Stimulated activated CD4-positive, alpha-beta T cell treated with anti-CD3 and anti-CD28 coated beads, Interleukin-1b, Interleukin-23, amount 100 ng/mL, for 48 hours (primary cell): Measurements from ENCODE around the gene IFRD2.
A peak's percentile ranks its signal among the peaks of the same experiment; 100 is the strongest.
"Not testable (repeated sequence)": the region's sequence is repeated elsewhere in the genome, so short reads cannot be mapped to it uniquely, and the experiment has no call there.

Experiments
- DNase-seq: peaks from one replicate; pipeline ENCODE4 v3.0.0-alpha.2; 2020

The IFRD2 gene

DNA sequence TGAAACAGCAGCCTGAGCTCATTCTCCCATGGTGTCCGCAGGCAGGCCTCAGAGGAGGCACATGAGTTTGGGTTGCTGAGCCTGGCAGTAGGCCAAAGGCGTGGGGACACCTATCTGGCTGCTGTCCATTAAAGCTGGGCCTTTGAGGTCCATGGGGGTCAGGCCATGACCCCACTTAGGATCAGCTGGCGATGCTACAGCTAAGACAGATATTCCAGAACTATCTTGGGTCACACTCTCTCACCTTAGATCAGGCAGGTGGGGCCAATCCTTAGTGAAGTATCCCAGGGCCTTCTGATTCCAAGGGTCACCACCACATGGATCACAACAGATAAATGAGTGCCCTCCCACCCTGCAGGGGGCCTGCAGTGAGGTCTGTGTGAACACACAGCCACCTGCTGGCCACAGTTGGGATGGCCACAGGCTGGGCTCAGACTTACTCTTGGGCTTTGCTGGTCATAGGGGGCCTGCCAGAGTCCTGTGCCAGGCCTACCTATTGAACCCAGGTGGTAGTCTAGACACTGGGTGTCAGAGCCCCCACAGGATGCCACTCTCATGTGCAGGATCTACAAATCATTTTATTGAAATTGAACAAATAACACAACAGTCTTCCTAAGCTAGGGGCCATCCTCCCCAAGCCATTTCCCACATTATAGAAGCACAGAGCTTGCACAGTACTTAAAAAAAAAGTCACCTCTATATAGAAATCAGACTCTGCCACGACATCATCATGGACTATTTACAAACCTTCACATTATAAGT, 32.3 kb upstream of the IFRD2 start:
- peak; percentile 54 for DNase-seq

DNA sequence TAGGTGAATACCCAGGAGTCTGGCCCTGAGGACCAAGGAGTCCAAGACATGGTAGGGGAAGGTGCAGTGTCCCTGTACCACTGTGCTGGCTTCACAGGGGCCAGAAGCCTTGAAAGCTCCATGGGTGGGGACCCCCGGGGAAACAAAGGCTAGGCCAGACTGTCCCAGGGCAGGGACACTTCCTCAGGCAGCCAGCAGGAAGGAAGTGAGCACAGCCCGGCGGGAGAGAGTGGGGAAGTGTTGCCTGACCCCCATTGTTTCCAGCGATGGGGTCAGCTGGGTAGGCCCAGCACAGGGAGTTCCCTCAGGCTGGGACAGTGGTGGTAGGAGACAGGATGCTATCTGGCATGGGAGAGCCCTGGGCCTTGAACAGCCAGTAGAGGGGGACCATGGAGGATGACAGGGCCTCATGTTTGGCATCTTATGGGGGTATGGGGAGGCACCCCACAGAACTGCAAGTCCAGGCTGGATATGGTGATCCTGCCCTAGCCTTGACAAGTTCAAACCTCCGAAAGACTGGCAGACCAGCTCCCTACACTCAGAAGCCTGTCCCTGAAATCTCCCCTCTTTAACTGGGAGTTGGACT, 31.5 kb upstream of the IFRD2 start:
- no peak for DNase-seq

DNA sequence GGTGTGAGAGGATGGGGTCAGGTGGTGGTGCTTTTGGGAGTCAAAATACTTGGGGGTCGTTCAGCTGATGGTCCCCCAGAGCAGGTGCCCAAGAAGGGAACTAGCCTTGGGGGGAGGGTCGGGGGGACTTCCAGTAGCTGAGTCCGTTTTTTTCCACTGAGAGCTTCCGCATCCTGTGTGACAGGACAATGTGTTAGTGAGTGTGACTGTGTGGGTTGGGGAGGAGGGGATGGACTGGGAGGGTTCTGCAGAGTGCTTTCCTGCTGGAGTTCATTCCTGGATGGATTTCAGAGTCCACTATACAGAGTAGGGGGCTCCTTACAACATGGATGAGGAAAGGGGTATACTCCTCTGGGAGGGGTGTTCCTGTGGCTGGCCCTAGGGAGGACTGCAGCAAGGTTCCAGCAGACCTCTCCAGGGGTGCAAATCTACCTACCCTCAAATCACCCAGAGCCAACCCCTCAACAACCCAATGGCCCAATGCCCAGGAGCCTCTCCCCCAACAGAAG, 30.9 kb upstream of the IFRD2 start:
- DNase-seq, result no peak

DNA sequence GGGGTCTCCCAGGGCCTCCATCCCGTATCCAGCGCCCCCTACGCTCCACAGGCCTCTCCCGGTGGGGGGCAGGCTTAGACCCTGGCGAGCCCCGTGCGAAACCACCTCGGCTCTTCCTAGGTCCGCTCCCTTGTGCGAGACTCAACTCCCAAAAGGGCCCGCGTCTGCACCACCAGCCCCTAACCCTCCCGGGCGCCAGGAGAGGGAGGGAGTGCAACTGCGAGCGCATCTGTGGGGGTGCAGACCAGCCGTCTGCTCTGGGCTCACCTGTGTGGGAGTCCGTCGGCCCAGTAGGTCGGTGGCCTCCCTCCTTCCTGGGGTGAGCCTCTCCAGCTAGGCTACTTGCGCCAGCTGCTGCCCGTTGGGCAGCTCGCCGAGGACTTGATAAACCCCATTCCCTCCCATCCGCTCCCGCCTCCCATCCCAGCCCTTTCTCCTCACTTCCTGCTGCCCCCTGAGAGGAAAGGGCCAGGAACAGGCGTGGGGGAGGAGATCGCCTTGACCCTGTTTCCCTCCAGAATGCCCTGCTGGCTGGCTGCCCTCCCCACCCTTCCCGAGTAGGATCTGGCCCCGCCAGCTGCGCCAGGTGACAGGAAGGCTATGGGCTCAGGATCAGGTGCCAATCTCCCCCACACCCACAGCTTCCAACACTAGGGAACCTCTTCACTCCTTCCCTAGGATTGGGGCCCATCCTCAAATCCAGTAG, 30.3 kb upstream of the IFRD2 start, which contains the start of gene HYAL2:
Gene HYAL2, minus strand, starts transcription at position 360 of the 706 bp plus-strand sequence. CDS start 2,256 bp downstream, outside the sequence.
- DNase-seq, result no peak

DNA sequence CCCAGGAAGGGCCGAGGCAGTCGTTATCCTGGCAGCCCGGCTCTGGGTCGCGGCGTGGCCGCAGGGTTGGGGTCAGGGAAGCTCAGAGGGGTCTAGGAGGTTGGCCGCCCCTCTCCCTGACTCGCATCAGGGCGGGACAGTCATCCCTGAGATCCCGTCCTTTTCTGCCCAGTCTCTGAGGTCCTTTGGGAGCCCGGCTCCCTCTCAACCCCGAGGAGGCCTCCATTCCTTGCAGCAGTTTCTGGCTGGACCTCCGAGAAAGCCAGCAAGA, 29.8 kb upstream of the IFRD2 start:
- no peak for DNase-seq

DNA sequence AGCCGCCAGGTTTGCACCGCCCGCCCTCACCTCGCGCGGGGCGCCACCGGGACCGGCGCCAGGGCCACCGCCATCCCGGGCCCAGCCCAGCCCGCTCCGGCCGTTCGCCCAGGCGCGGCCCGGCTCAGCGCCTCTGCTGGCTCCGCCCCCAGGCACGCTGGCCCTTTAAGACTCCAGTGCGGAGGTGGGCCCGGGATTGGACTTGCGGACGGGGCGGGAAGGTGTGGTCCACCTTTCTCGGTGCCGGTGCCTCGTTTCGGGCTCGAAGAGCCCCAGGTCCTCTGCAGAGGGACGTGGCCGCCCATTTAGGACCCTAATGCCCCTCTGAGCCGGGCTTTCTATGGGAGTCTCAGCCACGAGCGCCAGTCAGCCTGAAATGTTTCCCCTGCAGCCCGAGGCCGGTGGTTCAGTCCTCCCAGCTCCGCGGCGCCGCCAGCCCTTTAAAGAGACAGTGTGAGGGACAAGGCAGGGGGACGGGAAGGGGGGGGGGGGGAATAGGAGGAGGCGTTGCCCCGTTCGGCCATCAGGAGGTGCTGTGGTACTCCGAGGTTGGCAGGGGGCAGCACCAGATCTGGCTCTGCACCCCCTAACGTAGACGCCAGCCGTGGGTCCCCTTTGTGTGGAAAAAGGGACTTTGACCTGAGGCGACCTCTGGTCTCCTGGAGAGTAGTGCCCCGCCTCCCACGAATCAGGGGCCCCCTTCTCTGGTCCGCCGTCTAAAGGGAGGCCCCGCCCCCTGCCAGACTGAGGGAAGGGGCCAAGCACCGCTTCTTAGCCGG, 29.3 kb upstream of the IFRD2 start:
- peak; percentile 82 for DNase-seq

DNA sequence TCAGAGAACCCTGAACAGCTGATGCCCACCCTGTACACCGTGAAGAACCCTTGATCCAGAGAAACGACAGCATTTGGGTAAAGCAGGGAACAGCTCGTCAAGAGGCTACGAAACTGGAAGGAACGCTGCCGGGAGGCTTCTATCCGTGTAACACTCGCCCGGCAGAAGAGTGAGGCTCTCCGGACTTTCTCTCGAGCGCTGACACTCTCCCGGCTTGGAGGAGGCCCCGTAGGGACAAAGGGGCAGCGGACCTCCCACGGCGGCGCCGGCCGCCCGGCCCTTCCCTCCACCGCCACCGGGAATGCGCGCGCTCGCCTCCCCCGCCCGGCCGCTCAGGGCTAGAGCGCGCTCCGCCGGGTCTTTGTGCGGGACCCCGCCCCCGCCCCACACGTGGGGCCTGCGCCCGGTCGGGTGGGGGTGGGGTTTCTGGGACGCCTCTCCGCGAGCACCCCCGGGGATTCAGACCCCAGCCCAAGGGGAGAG, 28.7 kb upstream of the IFRD2 start:
- DNase-seq, result peak; percentile 42

DNA sequence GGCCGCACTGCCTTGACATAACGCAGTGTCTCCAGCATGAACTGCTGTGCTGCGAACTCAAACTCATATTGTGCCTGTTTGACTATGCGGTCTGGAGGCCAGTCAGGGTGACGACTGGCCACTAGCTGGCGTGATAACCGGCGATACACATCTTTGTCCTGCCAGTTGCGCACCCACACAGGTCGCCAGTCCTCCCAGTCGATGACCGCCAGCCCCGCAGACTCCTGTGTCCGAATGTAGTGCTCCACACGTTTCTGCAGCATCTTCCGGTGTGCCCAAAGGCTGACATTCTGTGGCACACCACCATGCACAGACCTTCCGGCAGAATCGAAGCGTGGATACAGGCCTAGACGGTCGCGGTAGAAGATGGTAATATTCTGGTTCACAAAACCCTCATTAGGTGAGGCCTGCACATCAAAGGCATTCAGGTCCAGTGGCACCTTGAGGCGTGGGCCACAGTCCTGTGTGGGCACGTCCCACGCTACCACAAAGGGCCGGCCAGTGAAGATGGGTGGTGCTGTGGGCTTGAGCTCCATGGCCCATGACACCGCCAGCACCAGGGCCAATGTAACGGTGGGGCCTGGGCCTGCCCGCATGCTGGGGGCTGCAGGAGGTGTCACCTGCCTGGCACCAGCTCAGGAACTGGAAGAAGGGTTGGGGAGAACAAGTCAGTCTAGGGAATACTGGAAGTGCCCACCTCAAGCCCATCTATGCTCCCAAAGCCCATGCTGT, 27.8 kb upstream of the IFRD2 start:
- no peak for DNase-seq

DNA sequence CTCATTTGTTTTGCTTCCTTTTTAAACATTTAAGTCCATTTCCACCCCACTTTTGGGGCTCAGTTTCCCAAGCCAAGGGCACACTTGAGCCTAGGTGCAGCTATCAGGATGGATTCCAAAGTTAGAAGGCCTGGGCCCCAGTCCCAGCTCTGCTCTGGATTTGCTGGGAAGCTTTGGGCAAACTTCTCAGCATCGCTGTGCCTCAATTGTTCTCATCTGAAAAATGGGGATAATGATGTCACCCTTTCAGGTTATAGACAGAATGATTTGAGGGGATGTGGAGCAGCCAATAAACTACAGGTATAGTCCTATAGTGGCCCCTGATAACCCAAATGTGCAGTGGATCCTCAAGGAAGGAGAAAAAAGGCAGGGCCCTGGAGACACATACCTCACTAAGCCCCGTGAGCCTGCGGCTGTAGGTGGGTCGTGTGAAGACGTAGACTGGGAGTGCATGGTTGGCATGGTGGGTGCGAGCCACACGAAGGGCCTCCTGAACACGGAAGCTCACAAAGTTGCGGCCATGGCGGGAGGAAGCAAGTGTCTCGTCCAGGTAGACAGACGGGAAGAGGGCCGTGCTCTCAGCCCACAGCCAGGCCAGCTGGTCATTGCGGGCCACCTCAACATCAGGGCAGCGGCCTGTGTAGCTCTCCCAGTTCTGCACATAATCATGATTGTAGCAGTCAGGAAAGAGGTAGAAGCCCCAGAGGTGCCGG, 27.1 kb upstream of the IFRD2 start:
- DNase-seq, result no peak

DNA sequence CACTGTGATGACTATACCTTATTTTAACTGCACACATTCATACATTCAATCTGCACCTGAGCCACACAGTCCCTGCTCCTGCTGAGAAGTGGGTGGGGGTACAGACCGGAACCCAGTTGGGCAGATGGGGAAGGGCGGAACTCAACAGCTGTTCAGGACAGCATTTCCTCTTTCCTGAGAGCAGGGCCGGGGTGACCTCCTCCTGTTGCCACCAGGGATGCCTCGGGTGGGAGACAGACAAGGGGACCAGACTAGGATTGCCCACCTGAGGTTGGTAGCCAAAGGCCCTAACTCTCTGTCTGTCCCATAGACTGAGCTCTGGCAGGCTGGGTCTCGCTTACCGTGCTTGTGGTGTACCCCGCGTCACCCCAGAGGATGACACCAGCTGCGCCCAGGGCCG, 26.4 kb upstream of the IFRD2 start:
- DNase-seq, result no peak

DNA sequence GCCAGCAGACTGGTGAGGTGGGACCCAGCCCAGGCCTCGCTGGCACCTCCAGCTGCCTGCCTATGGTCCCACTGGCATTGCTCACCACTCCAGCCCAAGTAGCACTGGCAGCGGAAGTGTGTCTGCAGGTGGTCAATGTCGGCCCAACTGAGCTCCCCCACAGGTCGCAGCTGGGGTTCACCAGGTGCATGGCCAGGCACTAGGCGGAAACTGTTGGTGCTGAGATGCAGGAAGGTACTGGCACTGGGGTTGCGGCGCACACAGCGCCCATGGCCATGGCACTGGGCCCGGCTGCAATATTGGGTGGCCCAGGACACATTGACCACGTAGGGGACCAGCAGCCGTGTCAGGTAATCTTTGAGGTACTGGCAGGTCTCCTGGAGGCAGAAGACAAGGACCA, 25.9 kb upstream of the IFRD2 start:
- DNase-seq, result no peak

DNA sequence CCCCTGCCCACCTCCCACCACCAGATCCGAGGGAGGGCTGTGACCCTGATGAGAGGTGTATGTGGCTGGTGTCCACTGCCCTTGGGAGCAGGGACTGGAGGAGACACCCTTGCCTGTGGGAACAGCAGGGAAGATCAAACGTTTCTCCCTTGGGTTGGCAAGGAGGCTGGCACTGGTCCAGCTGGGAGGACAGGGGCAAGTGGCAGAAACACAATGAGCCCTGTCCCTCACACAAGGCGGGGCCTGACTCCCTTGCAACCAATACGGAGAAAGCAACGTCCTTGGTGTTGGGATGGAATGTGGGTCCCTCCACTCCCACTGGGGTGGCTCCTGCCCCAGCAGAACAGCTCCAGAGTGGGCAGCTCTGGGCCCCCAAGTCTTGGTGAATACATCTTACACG, 25.1 kb upstream of the IFRD2 start:
- DNase-seq, result no peak

DNA sequence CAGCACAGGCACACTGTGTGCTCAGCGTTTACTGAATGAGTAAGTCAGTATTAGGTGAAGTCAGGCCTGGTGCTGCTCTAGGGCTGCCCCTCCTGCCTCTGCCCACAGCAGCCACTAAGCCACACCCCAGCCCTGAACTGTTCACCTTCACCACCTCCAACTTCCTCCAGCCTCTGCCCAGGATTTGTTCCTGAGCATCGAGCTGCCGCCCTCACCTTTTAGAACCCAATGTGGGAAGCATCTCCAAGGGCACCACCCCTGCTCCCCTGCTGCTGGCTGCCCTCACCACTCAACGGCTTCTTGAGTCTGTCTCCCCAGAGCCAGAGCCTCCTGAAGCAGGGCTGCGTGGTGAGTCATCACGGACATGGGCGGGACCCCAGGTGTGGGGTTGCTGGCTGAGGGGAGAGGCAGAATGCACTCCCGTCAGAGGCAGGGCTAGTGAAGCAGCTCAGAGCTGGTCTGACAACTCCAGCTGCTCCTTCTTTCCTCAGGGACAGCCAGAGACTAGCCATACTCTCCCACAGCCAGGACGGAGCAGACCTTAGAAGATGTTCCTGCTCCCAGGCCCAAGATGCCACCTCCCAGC, 24.5 kb upstream of the IFRD2 start:
- peak; percentile 46 for DNase-seq

DNA sequence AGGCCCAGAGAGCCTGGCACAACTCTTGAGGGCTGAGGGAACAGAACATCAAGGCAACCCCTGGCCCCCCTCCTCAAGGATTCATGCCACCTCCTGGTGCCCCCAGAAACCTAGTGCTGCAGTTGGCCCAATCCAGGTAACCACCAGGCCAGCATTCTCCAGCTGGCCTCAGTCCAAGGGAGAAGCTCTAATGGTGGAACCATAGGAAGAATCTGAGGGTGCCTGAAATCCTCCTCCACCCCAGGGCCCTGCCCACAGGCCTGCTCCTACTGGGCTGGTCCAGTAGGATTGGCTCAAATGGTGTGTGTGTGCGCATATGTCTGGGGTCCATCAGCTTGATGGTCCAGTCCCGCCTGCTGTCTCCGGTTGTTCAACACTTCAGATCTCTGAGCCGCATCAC, 22.6 kb upstream of the IFRD2 start:
- no peak for DNase-seq

DNA sequence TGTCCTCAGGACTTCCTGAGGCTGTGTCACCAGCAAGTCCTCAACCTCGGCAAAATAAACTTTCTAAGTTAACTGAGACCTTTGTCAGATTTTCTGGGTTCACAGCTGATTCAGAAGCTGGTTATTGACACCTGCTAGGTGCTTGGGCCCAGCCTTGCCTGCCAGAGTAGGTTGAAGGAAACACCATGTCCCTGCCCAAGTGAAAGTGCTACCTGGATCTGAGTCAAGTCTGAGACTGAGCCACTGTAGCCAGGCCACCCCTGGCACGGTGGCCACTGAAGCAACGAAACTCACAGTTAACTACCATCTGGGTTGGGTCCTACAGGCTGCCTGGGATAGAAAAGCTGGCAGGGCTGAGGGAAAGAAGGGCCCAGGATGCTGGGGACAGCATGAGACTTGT, 22.1 kb upstream of the IFRD2 start:
- DNase-seq, result no peak

DNA sequence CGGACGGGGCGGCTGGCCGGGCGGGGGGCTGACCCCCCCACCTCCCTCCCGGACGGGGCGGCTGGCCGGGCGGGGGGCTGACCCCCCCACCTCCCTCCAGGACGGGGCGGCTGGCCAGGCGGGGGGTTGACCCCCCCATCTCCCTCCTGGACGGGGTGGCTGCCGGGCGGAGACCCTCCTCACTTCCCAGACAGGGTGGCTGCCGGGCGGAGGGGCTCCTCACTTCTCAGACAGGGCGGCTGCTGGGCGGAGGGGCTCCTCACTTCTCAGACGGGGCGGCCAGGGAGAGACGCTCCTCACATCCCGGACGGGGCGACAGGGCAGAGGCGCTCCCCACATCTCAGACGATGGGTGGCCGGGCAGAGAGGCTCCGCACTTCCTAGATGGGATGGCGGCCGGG, 19.8 kb upstream of the IFRD2 start:
- not testable (repeated sequence) for DNase-seq

DNA sequence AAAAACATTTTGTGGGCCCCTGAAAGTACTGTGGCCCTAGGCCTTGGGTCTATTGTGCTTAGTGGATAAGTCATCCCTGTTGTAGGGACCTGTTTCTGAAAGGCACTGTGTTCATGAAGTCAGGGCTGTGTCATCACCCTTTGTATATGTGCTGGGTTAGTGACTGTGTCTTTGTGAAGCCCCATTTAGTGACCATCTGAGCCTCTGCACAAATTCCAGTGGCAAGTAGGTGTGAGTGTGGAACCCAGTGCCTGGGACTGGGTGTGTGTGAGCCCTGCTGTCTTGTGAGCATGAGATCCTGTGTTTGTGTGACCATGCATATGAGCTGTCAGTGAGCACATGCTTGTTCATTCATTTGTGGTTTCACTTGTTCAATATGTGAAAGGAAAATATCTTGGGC, 12.4 kb upstream of the IFRD2 start:
- peak; percentile 43 for DNase-seq

DNA sequence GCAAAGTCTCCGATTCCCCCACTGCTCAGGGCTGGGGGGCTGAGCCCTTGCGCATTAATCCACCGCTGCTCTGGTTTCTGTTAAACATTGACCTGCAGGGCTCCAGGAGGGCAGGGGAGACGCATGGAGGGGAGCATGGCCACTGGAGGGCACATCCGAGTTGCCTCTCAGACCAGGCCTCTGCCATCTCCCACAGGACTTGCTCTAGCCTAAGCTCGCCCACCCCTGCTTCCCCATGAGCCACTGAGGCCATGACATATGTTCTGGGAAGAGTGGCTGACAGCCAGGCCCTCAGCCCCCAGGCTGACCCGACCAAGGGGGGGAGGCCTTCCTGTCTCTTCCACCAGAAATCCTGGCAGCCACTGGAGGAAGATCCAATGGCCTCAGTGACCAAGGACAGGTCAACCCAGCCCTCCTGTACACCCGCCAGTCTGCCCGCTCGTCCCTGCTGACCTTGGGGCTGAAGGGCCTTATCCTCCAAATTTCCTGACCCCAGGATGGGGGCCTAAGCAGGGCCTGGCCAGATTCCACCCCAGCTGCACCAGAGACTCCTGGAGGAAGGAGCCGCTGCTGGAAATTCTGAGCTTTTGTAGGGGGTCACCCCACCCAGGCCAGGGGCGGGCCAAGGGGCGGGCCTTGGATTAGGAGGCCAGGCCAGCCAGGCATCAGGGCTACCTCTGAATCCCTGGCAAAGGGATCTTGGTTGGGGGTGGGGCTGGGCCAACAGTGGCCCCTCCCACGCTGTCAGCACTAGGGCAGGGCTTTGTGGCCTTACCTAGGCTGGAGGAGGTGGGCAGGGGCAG, 11.0 kb upstream of the IFRD2 start, which contains the start of gene HYAL1:
Gene HYAL1, minus strand, starts transcription at position 562 of the 803 bp plus-strand sequence. CDS start 618 bp downstream, outside the sequence.
- DNase-seq, result no peak

DNA sequence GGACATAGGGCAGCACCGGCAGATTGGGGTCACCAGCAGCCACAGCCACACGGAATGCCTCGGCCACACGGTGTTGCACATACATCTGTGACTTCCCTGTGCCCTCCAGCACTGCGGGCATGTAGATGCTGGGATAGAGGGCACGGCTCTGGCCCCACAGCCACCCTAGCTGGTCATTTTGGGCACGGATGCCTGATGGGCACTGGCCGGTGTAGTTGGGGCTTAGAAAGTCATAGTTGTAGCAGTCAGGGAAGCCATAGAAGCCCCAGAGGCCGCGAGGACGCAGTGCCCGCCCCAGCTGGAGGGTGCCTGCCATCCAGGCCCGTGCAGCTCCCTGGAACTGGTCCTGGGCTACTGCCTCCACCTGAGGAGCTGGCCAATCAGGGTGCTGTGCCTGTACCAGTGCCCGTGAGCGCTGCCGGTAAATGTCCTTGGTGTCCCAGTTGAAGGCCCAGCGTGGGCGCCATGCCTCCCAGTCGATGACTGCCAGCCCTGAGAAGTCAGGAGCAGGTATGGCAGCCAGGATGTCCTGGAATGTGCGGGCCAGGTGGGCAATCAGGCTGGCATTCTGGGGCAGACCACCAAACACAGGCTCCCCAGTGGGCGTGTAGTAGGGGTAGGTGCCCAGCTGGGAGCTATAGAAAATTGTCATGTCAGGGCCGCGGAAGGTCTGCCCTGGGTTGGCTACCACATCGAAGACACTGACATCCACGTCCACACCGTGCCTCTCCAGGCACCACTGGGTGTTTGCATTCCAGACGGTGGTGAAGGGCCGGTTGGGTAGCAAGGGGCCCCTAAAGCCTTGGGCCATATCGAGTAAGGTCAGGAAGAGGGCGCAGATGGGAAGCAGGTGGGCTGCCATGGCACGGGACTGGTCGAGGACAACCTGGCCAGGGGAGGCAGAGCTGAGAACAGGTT, 10.1 kb upstream of the IFRD2 start:
- no peak for DNase-seq
